HG02870 (cell line): ENCODE data around the gene UPK2.
"Not testable (repeated sequence)": the region's sequence is repeated elsewhere in the genome, so short reads cannot be mapped to it uniquely, and the experiment has no call there.

Source experiments
- ATAC-seq: cut with Tn5 transposase; IDR thresholded peaks from one replicate; pipeline ENCODE4 v1.9.1; 2021; ENCODE audit warnings: mild to moderate bottlenecking, moderate library complexity; ENCODE audit not compliant: unreplicated experiment

Gene UPK2

GRCh38 chr11:118984825-118985224, 28.7 kb downstream of the UPK2 start:
- no peak for ATAC-seq

- no peak for ATAC-seq
These were observed 32.2 kb downstream of the UPK2 start for GRCh38 chr11:118988280-118988679.

GRCh38 chr11:118991486-118992038, 35.5 kb downstream of the UPK2 start:
- ATAC-seq, result not testable (repeated sequence)

- no peak for ATAC-seq
These were observed 41.0 kb downstream of the UPK2 start for GRCh38 chr11:118996926-118997626.

GRCh38 chr11:118997627-118998387, 41.7 kb downstream of the UPK2 start, which contains the start of gene CENATAC:
Gene CENATAC, plus strand, starts transcription at chr11:118998138. Its CDS starts 60 bp downstream, at chr11:118998198.
- peak; percentile 79 for ATAC-seq

GRCh38 chr11:118998388-118998717, 42.3 kb downstream of the UPK2 start:
- ATAC-seq, result peak; percentile 19

GRCh38 chr11:118998822-118999221, 42.7 kb downstream of the UPK2 start:
- ATAC-seq, result no peak

GRCh38 chr11:119000906-119001305, 44.8 kb downstream of the UPK2 start:
- no peak for ATAC-seq

- no peak for ATAC-seq
These were observed 50.6 kb downstream of the UPK2 start for GRCh38 chr11:119006656-119007055.
